Fibroblast of upper back skin (primary cell): ENCODE results near the gene PEG3.

ENCODE experiments used
- DNase-seq: peaks from one replicate; pipeline ENCODE4 v3.0.0-alpha.2; 2013

PEG3 gene

DNA sequence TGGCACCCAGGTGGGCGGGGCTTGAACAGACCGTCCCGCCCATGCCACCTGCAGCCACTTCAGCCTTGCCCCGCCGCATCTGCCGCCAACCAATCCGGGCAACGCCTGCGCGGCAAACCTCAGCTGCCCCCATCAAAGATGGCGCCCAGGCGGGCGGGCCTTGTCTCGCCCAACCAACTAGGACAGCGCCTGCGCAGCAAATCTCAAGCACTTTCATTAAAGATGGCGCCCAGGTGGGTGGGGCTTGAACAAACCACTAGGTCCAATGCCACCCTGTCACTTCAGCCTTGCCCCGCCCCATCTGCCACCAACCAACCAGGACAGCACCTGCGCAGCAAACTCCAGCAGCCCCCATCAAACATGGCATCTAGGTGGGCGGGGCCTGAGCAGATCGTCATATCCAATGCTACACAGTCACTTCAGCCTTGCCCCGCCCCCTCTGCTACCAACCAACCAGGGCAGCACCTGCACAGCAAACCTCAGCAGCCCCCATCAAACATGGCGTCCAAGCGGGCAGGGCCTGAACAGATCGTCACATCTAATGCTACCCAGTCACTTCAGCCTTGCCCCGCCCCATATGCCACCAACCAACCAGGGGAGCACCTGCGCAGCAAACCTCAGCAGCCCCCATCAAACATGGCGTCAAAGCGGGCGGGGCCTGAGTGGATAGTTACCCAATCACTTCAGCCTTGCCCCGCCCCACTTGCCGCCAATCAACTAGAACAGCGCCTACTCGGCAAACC, 1.4 kb downstream of the PEG3 start:
- peak; percentile 89 for DNase-seq

DNA sequence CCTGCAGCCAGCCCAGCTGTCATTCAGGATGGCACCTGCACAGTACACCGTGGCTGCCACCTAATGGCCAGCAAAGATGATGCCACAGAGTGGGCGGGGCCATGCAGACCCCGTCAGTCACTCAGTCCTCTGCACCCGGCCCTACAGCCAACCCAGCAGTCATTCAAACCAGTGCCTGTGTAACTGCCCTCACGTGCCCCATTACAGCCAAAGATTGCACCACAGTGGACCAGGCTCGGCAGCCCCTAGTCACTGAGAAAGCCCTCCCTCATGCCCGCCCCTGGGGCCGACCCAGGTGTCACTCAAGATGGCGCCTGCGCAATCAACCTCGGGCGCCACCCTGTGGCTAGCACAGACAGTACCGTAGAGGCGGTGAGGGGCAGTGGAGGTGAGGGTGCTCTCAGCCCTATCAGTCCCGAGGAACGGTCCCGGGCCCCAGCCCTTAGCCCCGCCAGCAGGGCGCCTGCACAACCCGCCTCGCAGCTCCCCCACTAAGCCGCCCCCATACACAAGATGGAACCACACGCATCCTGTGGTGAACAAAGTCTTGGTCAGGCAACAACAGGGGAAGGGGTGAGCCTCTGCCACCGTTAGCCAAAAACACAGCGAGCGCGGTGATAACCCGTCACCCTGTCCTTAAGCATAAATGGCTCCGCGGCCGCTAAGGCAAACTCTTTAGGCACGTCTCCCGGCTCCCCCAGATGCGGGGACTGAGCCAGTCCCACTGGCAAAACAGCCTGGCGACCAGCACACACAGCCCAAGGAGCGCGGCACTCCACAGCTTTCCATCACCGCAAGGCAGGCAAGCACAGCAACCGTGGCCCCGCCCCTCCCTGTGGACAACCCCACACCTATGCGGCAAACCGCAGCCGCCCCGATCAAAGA, 2.3 kb downstream of the PEG3 start:
- peak; percentile 37 for DNase-seq

DNA sequence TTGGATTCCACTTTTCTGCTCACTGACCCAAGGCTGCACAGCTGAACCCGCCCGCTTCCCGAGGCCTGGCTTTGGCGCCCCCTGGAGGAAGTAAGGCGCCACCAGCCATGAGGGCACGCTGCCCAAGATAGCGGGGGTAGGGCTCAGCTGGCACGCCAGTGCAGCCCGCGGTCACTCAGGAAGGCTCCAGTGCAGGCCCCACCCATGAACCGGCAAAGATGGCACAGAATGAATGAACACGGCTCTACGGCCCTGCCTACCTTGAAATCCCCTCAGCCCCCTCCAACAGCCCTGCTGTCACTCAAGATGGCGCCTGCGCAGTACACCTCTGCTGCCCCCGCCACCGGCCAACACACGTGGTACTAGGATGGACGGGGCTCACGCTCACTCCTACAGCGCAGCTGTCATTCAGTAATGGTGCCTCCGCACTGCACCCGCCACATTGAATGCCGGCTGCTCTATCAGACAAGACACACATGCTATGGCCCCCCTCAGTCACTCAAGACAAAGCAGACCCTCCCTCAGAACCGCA, 3.0 kb downstream of the PEG3 start:
- peak; percentile 20 for DNase-seq

DNA sequence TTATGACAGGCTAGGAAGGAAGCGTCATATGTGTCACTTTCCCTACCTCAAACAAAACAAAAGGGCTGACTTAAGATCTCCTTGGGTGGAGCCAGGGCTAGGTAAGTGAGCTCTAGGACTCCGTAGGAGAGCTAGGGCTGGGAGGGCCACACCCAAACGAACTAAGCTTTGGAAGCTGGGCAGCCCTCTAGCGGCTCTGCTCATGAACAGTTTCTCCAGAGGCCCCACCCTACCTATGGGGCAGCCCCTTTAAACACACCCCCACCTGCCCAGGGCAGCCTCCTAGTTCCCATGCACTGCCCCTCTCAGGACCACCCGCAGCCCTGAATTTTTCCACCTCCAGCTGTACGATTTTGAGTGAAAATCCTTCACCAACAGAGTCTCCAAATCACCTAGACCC, 3.5 kb downstream of the PEG3 start:
- no peak for DNase-seq

DNA sequence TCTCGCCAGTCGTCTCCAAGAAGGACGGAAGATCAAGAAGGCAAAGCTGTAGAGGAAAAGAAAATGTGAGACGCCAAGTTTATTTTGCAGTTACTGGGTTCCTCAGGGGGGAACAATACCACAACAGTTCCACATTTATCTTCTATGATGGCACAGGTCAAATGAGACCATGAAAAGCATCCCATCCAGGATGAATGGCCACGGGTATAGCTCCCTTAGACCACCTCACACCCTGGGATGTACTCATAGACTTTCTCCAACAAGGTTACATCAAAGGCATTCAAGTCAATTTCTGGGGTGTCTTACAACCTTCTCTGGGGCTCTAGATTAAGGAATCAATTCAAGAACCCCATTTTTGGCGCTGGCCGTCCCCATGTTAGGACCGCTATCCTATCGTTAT, 4.5 kb downstream of the PEG3 start:
- DNase-seq, result no peak

DNA sequence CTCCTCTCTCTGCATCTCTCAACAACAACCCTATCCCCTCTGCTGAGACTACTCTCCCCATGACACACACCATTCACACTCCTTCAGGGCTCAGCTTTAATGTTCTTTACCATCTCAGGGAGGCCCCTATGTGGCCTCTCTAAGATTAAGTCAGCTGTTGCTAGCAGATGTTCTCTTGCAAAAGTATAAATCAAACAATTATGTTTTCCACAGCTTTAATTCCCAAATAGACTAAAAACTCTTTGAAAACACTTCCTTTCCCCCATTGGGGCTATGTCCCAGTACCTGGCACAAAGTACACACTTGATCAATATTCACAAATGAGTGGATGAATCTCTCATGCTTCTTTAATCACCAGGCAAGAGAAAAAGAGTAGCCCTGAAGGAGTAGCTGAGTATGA, 5.1 kb downstream of the PEG3 start:
- no peak for DNase-seq

DNA sequence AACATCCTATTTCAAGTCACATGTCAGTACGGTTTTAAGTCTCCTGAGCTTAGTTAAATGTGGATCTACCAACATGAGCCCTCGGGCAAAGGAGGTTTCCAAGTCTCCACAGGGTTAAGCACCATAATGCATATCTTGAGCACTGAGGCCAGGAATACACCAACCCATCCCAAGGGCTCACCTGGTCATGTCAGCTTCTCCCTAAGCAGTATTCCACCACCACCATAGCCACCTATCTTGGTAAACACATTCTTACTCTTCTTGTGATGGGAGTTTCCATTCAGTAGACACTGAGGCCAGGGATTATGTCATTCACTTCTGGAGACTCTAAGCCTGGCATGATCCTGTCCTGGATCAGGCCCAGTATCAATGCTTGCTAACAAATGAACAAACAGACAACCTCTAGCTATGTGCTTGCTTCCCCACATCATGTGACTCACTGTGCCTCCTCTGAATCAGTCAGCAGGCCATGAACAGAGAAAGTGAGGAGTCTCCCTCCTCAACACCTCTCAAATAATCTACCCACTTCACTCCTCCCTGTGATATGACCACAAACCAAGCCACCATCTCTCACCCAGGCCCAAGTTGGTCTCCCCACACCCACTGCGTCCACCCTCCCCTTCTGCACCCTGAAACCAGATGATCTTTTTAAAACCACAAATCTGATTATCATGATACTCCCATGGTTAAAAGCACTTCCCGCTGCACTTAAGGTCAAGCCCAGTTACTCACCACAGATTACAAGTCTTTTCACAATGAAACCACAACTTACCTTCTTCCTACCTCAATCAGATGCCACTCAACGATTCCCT, 5.8 kb downstream of the PEG3 start:
- no peak for DNase-seq

DNA sequence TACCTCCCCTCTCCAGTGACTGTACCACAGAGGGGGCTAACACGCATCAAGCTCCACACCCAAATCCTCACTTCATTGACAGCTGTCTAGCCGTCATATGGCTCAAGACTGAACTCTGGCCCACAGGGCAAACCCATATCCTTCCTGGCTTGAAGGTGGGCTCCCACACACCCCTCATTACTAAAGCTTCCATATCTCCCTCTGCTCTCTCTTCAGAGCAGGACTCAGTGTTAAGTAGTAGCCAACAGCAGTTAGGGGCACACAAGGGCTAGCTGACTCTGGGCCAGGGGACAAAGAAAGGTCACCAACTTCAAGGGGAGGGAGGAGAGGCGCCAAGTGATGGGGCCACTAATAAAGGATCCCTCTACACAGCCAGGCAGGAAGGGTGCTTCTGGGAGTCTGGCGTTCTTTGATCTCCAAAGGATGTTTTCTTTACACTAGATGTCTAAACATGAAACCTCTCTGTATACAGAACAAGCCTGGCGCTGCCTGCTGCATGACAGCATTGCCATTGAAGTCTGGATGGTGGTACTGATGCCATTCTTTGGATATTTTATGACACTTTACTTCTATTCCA, 8.1 kb downstream of the PEG3 start:
- no peak for DNase-seq

DNA sequence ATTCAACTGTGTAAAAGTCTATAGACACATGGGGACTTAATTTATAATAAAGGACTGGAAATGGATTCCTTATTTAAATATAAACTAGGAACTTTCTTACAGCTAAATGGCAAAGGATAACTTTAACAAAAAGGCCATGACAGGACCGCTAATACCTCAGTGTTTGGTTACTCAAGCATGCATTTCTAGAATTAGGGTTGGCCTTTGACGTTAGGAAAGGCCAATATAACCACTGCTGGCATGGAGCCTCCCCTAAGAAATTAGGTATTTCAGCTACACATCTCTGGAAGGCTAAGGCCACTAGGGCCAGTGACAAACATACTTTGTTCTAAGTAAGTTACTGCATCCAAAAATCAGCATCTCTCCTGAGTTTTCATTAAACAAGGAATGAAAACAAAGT, 9.3 kb downstream of the PEG3 start:
- no peak for DNase-seq

DNA sequence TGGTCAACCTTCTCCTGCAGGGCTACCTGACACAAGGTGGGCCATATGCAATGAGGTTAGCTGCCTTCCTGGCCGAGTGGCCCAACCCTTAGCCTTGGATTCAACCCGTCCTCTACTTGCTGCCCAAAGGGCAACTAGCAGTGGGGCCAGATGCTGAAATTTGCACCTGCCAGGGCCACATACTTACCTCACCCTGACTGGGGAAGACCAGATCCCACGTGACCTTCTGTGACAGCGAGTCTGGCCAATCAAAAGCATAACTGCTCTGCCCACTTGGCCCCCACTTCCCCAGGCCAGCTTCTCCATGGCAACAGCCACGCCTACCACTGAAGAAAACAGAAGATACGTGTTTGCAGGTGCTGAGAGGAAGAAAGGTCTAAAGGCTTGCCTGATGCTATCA, 10.9 kb downstream of the PEG3 start:
- DNase-seq, result no peak

DNA sequence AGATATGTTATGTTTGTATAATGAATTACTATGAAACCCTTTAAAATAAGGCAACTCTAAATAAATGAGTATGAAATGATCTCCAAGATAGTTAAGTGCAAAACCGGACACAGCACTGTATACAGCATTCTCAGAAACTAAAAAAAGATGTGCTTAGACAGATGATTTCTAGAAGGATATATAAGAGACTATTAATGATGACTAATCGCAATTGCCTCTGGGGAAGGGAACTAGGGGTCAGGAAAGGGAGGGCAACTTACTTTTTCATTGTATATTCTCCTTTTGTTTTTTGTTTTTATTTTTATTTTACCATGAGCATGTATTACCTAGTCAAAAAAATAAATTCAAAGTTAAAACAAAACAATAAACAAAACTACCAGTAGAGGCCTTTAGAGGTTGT, 12.8 kb downstream of the PEG3 start:
- DNase-seq, result no peak

DNA sequence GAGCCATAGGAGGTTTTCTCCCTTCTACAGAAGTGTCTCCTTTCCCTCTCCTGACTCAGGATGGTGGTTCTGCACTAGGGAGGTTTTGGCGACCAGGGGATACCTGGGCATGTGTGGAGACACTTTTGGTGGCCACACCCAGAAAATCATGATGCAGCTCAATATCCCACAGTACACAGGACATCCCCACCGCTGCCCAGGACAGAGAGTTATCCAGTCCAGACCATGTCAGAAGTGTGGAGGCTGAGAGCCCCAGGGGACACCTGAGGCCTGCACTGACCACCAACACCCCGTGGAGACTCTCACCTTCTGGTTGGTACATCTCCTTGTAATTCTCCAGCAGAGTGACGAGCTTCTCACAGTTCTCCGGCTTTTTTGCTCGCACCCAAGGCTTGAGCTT, 16.6 kb downstream of the PEG3 start:
- no peak for DNase-seq

DNA sequence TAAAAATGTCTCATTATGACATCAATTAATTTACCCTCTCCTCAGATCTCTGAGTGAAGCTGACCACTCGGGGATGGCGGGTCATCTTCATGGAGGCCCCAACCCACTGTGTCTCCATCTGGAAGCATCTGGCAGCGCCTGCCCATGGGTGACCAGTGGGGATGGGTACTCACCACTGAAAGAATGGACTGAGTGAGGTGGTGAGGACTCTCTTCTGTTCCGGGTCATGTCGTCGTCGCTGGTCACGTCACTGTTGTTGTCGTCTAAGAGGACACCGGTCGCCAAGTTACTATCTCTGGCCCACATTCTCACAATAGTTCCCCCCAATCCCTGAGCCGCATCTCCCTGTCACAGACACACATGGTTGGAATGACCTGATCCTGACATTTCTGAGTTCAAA, 17.1 kb downstream of the PEG3 start:
- no peak for DNase-seq

DNA sequence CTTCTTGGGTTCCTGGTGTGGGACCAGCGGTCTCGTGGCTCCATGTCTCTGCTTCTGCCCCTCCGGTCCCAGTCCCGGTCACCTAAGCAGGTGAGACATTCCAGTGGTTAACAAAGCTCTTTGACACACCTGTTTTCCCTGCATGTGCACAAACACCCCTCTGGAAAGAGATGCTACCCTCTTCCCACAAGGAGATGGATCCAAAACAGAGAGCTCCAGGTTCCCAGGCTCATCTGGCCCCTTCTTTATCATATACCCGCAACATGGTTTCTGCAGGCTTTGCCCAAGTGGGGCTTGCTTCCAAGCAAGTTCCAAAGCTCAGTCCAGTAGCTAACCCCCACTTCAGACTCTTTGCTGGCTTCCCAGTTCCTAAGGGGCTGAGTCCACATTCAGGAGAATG, 17.8 kb downstream of the PEG3 start:
- no peak for DNase-seq

DNA sequence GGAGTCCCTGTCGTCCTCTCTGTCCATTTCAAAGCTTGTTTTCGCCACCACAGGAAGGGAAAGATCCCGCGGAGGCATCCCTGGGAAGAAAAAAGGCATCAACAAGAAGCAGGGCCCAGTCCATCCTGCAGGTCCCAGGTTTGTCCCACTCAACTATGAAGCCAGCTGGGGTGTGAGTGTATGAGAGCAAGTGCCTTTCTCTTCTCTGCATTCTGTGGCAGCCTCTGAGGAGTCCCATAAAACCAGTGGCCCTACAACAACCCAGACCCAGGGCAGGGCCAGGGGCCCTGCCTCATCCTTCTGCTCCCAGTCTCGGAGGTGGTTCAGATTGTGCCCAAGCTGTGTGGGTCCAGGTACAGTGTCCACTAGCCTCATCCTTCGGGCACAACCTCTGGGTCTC, 18.9 kb downstream of the PEG3 start:
- DNase-seq, result no peak

DNA sequence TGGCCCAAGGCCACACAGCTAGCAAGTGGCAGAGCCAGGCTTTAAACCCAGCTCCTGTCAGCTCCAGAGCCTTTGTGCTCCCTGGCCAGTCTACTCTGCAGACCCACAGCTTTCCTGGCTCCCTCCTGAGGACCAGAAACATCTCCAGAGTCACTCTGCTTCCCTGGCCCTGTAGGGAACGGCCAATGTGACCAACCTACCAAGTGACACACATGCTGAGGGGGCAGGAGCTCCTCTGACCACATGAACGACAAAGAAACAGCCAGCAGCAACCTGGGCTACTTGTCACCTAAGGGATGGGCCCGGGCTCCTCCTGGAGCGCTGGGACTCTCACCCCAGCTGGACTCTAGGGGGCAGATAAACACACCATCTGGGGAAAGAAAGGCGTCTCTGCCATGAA, 19.3 kb downstream of the PEG3 start:
- DNase-seq, result no peak

DNA sequence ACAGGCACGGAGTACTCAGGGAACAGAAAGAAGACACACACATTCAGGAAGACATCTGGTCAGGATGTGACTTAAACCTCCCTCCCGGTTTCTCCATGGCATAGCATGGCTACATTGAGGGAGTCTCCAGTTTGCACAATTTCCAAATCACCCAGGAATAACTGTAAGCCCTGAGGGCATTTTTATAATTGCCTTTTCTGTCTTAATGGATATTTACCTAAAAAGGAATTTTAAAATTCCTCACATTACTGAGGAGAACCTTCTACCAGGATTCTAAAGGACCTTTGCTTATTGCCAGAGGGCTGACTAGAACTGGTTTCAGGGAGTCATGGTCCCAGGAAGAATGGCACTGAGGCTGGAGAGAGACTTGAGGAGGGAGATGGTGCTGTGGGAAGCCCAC, 21.4 kb downstream of the PEG3 start:
- DNase-seq, result no peak

DNA sequence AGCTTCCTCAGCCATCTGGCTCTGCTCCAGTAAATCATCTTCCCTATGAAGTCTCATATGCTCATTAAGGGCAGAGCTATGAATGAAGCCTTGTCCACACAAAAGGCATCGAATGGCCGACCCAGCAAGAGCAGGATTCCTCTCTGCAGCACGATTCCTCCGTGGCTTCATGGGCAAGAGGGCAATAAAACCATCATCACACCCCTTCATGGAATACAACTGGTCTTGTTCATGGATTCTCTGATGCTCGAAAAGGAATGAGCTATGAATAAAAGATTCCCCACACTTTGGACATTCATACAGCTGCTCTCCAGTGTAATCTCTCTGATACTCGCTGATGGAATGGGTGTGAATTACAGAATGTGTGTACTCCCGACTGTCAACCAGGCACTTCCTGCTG, 25.9 kb downstream of the PEG3 start:
- no peak for DNase-seq

DNA sequence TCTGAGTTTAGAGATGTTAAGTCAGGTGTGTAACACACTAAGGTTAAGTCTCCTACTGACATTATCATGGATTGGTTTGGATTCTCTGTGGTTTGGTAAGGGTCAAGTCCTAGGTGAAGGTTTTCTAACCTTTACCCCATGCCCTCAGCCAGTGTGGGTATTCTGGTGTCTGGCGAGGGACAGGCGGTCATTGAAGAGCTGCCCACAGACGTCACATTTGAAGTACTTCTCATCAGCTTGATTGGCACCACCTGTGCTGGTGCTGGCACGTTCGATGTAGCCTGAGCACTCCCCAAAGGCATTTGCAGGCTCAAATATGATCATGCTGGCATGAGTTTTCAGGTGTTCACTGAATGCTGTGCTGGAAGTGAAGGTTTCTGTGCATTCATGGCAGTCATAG, 27.0 kb downstream of the PEG3 start:
- no peak for DNase-seq

DNA sequence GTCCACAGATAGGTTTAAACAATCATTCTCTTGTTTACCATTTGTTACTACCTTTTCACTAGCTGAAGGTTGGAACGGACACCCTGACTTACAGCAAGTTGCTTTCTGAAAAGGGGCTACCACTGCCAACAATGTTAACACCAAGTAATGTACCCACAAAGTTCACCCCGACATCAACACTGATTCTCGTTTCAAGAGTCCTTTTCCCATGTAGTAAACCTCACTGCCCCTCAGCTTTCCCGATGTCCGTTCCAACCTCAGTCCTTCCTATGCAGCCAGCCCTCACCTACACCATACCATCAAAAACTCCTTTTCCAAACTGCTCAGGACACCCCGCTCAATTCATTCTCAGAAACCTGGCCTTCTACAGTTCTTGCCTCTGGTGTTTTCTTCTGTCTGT, 29.0 kb downstream of the PEG3 start:
- DNase-seq, result no peak

DNA sequence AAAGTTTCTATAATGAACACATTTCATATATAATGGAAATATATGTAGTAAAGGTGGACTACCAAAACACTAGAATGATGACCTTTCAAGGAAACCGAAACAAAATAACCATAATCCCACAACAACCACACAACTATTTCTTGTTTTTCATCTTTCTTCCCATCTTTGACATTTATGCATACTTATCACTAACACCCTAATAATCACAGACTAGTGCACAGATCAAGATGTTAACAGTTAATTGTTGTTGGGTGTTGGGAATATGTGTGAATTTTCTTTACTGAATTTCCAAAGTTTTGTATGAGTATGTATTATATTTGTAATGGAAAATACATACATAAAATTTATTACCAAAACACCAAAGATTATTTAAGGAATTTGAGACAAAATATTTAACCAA, 30.3 kb downstream of the PEG3 start:
- no peak for DNase-seq

DNA sequence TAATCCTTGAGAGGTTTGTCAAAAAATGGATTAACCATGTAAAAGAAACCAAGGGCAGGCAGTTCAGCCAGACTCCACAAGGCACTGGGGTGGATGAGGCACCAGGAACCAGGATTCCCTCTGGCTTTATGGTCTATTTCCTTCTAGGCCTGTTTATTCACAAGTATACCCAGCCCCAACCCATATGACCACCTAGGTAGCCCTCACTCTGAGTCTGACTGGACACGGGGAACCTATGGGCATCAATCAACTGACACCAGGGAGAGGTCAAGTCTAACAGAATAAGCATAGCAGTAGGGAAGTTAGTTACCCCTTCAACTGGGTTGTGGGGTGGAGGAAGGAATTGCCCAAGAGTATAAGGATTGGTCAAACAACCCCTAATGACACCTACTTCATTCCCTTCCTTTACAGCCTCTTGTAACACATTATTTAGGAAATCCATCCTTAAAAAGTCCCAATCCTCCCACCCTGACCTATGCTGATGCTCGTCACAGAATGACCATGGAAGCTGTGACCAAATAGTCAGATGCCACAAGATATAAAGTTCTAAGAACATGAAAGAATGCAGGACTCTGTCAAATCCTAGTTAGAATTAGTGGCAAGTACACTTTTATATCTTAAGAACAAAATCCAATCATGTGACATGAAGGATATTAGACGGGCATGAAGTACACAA, 31.7 kb downstream of the PEG3 start:
- no peak for DNase-seq
